GM18873 (cell line): ENCODE measurements around the gene LHB.
"Not testable (repeated sequence)": the region's sequence is repeated elsewhere in the genome, so short reads cannot be mapped to it uniquely, and the experiment has no call there.

Source experiments
- ATAC-seq: cut with Tn5 transposase; IDR thresholded peaks from one replicate; pipeline ENCODE4 v1.9.1; 2021; ENCODE audit warnings: mild to moderate bottlenecking, moderate library complexity, moderate number of reproducible peaks; ENCODE audit not compliant: unreplicated experiment, low FRiP score

LHB gene

DNA sequence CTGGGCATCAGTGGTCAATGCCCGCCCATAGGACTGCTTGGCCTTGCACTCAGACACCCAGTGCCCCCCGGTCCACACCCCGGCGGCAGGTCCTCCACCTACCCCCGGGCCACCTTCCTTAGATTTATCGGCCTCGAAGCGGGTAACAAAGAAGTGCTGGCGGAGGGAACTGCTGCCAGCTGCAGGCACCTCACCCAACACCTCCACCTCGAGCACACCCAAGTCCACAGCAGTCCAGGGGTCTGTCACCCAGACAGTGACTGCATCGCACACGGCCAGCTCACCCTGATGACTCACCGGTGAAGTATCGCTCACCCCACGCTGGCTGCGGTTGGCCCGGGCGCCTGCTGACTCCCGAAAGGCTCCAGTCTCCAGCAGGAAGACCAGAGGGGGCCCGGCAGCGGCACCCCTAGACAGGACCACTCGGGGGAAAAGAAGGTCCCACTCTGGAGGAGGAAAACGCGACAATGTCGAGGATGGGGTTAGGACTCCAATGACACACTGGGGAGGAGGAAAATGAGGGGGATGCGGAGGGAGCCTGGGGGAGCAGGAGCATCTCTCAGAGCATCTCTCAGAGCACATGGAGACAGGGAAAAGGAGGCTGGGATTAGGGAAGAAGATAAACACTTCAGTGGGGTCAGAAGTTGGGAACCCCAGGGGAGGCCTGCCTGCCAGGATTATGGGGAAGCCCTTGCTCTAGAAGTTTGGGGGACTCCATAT is 21.8 kb upstream of the LHB start:
- ATAC-seq = not testable (repeated sequence)

GRCh38 chr19:49038111-49038510 is 21.2 kb upstream of the LHB start:
- not testable (repeated sequence) for ATAC-seq

DNA sequence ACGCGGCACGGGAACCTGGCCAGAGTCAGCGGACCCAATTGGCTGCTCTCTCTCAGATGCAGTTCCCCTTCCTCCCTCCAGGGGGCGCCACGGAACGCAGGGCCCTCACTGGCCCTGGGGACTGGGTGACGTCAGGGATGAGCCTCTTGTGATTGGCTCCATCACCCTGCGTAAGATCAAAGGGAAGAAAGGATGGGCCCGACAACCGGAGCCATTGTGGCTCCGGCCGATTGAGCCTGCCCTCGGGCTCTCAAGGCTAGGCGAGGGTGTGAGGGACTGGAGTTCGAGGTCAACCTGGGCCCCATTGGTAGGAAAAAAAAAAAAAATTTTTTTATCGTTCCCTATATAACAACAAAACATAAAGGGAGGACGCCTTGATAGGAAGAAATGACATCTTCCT is 19.9 kb upstream of the LHB start, which contains the start of gene CGB1:
CGB1 (minus strand) TSS at position 81 of the 400 bp plus-strand sequence. CDS start 184 bp downstream, outside the sequence.
- ATAC-seq = not testable (repeated sequence)

- ATAC-seq = not testable (repeated sequence)
These were observed 14.9 kb upstream of the LHB start, which contains the start of gene CGB2 for GRCh38 chr19:49031642-49032301. TSS of gene CGB2 (plus strand) at chr19:49031890. CDS start at chr19:49032096, 206 bp downstream.

DNA sequence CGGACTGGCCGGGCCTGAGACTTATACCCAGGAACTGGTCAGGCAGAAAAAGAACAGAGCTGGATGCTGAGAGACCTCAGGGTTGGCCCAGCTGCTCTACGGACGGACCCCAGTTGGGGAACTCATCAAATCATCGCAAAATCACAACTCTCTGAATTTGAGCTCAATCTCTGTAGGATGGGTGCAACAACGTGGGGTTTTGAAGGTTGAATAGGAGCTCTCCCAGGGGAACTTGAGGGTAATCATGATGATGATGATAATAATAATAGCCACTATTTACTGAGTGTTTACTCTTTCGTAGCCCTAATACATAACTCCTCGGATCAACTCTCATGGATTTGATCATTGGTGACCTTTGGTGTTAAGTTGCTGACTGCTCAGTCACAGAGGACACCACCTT is 13.4 kb upstream of the LHB start:
- not testable (repeated sequence) for ATAC-seq

DNA sequence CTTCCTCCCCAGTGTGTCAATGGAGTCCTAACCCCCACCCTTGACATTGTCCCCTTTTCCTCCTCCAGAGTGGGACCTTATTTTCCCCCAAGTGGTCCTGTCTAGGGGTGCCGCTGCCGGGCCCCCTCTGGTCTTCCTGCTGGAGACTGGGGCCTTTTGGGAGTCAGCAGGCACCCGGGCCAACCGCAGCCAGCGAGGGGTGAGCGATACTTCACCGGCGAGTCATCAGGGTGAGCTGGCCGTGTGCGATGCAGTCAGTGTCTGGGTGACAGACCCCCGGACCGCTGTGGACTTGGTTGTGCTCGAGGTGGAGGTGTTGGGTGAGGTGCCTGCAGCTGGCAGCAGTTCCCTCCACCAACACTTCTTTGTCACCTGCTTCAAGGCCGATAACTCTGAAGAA is 12.9 kb upstream of the LHB start:
- ATAC-seq = not testable (repeated sequence)

GRCh38 chr19:49028686-49029085 is 11.8 kb upstream of the LHB start:
- ATAC-seq = not testable (repeated sequence)

- not testable (repeated sequence) for ATAC-seq
These were observed 8.7 kb upstream of the LHB start for GRCh38 chr19:49025599-49025998.

- not testable (repeated sequence) for ATAC-seq
These were observed 8.2 kb upstream of the LHB start for GRCh38 chr19:49025088-49025487.

DNA sequence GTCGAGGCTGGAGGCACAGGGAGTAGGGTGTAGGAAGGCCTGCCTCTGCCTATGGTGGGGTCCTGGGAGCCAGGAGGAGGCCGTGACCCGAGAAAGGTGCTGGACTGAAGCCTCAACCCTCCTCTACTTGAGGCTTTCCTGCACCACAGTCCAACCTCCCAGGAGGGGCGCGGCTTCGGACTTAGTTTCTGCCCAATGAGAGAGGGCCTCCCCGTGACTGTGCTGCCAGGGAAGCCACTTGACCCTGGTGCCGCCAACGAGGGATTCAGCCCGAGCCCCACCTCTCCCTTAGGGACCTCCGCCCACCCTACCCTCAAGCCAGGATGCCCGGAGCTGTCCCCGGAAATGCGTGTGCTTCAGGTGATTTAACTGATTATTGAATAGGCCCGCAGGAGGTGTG is 7.3 kb upstream of the LHB start, which contains the start of gene CGB3:
CGB3 (minus strand) TSS at position 101 of the 400 bp plus-strand sequence. CDS start 362 bp downstream, outside the sequence.
- not testable (repeated sequence) for ATAC-seq

- no peak for ATAC-seq
These were observed 5.2 kb upstream of the LHB start for GRCh38 chr19:49022116-49022515.

GRCh38 chr19:49020931-49021895 is 4.3 kb upstream of the LHB start:
- no peak for ATAC-seq

GRCh38 chr19:49020342-49020741 is 3.5 kb upstream of the LHB start:
- ATAC-seq = no peak

- ATAC-seq = no peak
These were observed 2.5 kb upstream of the LHB start for GRCh38 chr19:49019242-49019932.

DNA sequence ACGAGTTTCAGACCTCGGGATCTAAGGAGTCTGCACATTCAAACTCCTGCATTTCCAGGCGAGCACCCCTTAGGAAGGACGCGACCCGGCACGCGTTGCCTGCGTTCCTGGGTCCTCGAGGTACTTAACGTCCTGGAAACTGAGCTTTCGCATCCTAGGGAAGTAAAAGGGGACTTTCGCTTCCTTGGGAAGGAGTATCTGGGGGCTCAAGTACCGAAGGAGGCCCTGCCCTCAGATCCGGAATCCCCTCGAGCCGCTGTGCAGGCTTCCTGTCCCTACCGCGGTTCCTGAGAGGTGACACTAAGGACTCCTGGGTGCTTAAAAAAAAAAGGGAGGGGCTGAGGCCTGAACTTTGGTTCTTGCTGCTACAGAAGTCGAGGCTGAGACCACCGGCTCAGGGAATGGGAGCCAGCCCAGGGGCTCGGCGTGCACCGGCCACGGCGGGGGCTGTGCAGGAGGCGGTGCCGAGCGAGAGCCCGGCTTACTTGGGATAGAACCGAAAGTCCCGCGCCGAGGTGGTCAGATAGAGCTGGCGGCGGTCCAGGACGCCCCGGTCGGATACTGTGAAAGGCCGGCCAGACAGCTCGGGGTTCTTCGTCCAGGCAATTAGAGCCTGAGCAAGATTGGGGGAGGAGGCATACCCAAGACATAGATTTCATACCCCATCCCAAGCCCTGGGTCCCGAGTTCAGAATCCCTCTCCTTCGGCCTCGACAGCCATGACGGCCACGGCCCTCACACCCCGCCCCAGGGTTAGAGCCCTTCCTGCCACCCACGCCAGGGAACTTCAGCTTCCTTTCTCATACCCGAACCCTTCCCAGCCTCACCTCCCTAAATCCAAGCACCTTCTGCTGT is 1.7 kb upstream of the LHB start:
- not testable (repeated sequence) for ATAC-seq

DNA sequence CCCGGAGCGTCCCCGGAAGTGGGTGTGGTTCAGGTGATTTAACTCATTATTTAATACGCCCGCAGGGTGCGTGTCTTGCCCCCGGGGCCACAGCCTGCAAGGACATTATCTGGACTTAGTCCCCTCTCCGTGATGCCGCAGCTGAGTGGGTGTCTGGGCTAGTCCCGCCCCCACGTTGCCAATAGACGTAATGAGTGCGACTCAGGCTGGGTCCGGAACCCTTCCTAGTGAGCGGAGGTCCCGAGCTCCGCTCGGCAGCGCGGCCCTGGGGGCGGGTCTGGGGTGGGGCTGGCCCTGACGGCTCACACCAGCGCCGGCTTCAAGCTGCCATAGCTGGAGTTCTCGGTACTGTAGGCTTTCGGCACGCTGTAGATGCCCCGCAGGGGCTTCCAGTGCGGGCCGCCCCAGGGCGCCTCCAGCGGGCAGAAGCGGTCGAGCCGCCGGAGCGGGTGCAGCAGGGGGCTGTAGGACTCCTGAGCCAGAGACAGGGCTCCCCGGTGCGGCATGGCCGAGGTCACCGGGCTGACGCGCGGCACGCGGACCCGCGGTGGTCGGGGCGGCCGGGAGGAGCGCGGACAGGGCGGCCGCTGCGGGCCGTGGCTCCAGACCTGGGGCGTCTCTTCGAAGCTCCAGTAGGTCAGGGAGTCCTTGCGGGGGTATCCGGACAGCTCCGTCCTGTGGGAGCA is 918 bp upstream of the LHB start:
- ATAC-seq = no peak

DNA sequence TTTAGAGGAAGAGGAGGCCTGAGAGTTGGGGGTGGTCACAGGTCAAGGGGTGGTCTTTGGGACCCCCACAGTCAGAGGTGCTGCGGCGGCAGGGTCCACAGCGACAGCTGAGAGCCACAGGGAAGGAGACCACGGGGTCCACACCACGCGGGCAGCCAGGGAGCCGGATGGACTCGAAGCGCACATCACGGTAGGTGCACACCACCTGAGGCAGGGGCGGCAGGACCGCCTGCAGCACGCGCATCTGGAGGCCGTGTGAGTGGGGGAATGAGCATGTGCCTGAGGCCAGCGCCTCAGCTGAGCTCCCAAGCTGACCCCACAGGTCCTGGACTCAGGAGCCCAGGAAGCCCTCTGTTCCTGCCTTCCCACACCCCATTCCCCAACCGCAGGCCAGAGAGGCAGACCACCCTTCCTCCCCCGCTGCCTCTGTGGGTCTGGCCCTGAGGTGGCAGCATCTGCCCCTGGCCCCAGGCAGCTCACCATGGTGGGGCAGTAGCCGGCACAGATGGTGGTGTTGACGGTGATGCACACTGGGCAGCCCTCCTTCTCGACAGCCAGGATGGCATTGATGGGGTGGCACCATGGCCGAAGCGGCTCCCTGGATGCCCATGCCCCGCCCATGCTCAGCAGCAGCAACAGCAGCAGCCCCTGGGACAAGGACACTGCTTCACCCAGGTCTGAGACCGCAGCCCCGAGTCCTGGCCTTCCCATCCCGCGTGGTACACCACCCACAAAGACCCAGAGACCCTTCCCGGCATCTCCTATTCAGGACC is 638 bp downstream of the LHB start:
- ATAC-seq = no peak

DNA sequence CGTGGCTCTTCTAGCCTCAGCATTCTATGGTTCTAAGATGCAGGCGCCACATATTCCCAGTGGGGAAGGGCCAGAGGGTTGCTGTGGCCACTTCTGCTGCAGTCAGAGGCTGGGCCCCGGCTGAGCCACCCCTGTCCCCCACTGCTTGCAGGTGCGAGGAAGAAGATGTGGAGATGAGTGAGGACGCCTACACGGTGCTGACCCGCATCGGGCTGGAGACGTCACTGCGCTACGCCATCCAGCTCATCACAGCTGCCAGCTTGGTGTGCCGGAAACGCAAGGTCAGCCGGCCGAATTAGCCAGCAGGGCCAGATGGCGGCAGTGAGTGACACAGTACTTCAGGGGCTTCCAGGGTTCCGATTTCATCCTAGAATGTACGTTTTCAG is 2.0 kb downstream of the LHB start:
- no peak for ATAC-seq
